ENCODE measurements around the gene REG4.

REG4 gene

DNA sequence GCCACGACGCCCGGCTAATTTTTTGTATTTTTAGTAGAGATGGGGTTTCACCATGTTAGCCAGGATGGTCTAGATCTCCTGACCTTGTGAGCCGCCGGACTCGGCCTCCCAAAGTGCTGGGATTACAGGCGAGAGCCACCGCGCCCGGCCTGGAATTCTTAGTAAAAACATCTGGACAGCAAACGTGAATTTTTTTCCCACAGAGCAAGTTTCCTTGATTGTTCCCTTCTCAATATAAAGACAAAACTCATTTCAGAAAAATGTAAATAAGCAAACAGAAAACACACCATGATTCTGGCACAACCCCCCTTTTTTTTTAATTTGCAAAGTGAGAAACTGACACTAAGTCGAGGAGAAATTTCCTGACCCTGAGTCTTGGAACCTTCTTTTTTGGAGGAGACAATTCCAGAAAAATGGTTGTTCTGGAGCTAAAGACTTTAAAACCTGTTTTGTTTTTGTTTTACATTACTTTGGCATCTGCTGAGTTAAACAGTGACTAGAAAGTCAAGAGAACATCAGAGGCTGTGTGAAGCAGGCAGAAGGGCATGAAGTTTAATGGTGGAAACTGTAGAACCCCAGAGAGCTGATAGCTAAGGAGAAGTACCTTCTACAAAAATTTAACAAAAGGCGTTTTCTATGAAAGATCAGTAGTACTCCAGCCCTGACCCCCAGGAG lies 32.2 kb downstream of the REG4 start:
- no peak for DNase-seq

DNA sequence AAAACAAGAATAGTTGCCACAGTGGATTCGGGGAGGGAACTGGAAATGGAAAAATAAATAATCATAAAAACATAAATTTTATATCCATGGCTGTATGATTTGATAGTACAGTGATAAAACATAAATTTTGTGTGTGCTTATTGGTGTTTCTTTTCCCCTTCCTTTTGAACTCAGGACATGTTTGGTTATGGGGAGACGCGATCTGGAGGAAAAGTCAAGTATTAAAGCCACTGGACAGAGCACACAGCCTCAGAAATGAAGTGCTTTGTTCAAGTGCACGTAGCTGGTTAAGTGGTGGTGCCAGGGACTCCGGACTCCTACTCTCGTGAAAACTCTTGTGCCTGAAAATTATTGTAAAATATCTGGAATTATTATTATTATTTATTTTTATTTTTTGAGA lies 32.9 kb downstream of the REG4 start:
- no peak for DNase-seq

DNA sequence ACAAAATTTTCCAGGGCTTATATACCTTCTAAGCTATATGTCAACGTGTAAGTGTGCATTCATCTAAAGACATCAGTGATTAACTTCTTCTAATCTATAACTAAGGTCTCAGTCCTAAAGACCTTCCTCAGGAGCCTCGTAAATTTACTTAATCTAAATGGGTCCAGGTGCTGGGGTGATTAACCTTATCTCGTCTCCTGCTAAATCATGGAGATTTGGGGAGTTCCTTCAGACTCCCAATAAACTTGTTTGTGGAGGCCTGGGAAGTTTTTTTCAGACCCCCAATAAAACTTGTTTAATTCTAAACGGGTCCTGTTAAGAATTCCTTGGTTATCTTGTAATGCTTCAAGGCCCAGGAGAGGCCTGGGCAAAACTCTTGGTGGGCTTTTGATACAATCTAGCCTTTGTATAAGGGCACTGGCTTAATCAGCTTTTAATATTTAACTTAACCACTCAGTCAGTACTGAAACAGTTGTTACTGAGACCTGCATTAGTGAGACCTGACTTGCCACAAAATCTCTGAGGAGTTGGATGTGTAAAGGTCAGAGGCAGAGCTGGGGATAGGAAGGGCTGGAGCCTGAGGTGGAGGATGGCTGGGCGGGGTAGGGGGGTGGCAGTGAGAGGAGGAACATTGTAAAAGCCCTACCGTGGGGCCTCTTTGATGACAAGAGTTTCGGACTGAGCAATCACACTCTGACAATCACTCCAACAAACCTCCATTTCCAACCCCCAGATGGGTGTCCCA lies 36.3 kb downstream of the REG4 start:
- DNase-seq: no peak

DNA sequence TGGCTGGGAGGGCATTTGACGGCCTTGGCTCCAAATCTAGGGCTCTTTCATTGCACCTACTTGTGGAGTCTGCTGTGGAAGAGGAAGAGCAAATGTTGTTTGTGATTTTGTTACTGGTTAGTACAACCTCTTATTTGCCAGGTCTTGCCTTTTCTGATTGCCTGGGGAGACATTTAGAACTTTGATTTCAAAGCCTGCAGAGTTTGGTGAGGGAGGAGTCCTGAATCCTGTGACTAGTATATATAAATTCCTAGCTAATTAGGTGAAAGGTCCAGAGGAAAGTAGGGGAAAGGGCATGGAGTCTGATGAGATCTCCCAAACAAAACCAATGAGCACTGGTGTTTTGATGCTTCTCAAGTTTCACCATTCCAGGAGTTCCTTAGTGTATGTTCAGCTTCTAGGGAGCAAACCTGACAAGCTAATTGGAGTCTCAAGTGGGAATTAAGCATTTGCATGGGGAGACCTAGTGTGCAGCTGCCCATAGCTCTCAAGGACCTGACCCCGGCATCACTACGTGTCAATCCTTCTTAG lies 37.5 kb downstream of the REG4 start:
- no peak for DNase-seq

DNA sequence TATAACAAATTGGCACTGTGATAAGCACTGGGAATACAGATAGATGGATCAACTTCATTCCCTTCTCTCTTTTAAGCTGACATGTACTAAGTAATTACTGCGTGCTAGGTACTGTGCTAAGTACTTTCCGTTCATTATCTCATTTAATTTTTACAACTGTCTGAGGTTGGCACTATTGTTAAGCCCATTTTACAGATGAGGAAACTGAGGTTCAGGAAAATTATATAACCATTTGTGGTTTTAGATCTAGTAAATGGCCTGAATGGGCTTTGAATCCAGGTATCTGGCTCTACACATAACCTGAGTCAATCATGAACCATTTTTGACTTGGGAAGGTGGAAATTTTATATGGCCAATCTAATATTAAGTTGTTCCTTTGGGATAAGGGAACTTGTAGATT lies 39.0 kb downstream of the REG4 start:
- DNase-seq: no peak

DNA sequence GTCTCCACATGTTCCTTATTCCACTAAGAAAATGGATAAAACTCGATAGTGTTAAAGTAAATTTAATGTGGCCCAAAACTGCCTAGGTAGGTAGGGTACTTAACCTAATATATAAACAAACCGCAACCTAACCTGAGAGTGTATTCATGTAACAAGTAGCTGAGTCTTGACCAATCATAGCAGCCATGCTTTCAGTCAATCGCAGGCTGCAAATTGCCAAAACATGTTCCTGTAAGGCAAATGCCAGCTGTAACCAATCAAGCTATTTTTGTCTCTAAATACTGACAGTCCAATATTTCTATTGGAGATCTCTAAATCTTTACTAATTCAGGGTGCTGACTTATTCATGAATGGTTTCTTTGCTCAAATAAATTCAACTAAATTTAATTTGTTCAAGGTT lies 39.5 kb downstream of the REG4 start:
- DNase-seq: no peak

DNA sequence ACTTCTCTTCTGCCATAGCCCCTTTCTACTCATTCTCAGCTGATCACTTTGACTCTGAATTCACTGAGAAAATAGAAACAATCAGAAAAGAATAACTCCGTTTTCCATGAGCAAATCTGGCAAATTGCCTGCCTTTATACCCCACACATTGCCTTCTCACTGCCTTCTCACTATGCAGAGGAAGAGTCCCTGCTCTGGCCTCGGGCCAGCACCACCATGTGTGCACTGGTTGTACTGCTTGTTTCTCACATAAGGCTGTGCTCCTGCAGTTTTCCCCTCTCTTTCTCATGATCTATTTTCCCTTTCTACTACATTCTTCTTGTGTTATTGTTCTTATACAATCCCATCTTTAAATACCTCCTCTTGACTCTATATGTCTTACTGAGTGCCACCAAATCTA lies 40.2 kb downstream of the REG4 start:
- no peak for DNase-seq

DNA sequence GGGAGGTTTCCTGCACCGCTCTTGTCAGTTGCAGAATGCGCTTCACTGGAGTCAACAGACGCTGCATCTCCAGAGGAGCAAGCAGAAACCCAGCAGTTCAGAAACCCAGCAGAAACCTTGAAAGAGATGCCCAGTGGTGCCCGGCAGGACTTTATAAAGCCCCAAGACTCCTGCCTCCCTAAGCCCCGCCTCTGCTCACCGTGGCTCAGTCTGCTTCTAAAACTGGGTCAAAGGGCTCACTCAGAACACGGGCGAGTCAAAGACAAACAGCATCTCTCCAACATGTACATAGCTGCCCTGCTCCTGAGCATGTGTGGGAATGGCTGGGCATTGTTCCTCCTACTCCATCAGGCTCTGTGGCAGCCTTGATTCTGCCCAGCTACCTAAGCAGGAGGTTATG lies 42.5 kb downstream of the REG4 start, which contains the start of gene HMGCS2:
Gene HMGCS2 (minus strand): TSS at position 128 of the 400 bp plus-strand sequence. CDS start 61 bp downstream, at position 67.
- no peak for DNase-seq

DNA sequence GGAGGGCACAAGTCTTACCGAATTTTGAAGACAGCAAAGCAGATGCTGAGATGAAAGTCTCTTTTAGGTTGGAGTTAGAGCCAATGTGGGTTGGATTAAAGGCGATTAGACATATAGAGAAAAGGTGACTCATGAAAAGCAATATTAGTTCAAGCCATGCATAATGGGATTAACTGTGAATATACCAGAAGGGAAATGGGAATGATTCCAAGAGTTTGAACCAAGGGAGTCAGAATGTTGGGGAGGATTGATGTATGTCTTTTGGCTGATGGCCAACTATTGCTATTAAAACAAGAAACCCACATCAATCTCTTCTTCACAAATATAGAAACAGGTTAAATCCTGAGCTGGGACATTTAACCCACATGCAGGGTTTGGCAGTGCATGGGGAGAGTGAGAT lies 43.8 kb downstream of the REG4 start:
- no peak for DNase-seq

DNA sequence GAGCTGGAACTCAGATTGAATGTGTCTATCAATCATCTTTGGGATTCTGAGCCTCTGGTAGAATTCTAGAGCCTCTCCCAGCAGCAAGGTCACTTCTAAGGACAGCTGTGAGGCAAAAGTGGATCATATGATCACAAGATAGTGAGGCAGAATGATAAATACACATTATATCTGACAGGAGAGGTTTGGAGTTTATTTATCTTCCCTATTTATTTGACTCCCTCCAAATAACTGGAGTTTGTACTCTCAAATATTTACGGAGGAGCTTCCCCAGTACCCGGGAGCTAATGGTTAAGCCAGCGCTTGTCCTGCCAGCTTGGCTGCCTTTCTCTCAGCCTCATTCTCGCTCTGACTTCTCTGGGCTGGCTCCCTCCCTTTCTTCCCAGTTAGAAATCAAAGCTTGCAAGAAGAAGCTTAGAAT lies 44.9 kb downstream of the REG4 start:
- DNase-seq: no peak

DNA sequence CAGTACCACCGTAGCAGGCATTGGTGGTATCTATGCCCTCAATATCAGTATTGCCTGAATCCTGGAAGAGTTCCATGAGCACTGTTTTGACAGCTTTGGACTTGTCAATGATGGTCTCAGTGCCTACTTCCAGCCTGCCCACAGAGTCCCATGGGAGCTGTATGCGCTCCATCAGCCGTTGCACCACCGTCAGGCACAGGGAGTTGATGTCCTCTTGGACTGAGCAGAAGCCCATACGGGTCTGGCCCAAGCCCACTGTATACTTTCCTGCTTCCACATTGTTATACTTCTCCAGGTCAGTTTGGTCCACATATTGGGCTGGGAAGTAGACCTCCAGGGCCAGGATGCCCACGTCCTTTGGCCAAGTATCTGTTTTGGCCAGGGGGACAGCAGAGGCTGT lies 47.0 kb downstream of the REG4 start:
- no peak for DNase-seq

DNA sequence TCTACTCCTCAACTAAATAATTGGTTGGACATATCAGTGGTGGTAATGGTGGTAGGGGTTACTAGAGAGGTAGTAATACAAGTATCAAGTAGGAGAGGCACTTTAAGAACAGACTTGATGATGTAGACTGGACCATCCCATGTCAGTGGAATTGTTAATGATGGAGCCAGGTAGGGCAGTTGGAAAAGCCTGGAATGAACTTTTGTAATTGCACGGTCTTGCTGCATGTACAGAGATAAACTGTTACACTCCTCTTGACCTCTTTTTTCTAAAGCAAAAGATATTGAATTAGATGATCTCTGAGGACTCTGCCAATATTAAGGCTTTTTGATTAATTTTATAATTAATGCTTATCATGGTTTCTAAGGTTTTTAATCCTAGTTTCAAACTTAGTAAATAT lies 48.3 kb downstream of the REG4 start:
- DNase-seq: no peak

DNA sequence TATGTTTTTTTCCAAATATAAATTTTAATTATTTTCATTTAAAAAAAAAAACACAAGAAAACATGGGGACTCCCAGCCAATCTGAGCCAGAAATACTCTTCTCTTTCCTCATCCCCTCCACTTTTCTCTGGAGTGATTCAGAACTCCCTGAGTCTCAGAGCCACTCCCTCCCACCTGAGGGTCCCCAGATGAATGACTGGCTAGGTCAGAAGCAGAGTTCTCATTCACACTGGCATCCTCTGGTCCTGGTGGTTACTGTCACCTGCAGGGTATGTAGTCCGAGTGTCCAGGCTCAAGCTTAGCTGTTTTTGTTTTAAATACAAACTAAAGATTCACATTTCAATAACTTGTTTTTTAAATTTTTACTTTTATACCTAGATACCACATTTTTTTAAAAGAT lies 48.9 kb downstream of the REG4 start:
- DNase-seq: no peak

DNA sequence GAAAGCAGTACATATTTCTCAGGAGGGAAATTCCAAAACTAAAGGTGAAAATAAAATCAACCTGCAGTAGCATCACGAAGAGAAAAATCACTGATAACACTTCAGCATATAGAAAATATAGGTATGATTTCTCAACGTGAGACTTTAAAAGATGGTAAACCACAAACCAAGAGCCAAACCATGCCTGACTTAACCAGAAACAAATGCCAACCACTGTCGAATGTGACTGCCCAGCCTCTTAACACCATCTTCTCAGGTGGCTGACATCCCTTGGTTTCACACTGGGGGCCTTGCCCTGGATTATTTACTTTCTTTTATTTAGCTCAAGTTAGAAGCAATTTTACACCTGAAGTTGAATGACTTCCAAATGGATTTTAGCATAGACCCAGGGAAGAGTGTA lies 52.7 kb downstream of the REG4 start:
- no peak for DNase-seq

DNA sequence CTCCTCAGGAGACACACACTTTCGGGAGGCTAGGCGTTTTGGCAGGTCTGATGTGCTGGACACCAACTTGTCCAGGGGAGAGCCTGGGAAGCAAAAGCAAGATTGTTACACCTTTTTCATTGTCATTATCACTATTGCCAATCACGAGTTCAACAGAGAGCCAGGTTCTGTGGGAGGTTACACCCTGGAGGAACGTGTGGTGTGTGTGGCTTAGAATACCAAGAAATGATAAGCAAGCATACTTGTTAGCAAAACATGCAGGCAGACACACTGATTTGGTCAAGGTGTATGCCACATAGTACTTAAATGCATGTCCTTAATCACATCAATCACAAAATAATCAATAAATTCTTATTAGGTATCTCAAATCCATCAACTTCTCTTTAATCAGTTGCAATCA lies 58.7 kb downstream of the REG4 start:
- DNase-seq: no peak

DNA sequence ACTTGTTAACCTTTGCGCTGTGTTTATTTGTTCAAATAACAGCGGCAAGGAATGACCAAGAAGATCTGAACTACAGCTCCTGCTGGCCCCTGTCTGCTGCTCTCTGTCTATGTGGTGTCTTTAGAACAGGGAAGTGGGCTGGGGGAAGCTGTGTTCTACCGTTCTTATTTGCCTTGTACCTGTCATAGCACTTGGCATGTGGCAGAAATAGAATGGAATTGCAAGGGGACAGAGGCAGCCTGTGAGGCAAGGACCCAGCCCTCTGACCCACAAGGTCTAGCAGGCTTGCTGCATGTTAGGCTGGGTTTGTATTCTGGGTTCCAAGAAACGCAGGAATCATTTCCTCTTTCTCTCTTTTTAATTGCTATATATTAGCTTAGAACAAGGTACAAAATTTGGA lies 63.2 kb downstream of the REG4 start:
- no peak for DNase-seq

DNA sequence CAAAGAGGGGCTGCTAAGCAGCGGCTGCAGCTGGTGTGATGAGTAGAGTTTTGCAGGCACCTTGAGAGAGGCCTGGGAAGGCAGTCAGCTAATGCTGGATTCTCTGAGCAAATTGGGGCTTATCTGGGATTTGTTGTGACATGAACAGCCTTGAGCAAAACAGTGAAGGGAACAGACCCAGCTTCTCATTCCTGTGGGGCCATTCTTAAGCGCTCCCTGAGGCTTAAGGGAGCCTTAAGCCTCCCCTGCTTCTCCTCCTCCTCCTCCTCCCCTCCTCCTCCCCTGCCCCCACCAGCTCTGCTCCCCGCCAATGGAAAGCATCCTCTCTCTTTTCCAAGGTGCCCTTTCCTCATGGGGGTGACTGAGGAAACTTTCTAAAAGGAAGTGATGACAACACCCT lies 63.8 kb downstream of the REG4 start:
- DNase-seq: no peak

DNA sequence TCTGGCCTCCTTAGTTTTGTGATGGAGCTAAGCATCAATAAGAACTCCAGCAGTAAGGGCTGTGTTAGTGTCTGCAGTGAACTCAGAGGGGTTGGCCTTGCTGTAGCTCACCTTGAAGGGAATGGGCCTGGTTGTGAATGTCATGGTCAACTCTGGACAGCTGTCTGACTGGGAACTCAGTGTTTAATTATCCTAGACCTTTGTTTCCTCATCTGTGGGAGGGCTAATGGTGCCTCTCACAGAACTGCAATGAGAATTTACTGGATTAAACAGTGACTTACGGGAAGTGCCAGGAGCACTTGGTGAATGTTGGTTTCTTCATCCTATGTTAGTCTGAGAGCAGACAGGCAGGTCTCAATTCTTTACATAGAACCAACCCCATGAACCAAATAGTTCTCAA lies 66.2 kb downstream of the REG4 start:
- no peak for DNase-seq

DNA sequence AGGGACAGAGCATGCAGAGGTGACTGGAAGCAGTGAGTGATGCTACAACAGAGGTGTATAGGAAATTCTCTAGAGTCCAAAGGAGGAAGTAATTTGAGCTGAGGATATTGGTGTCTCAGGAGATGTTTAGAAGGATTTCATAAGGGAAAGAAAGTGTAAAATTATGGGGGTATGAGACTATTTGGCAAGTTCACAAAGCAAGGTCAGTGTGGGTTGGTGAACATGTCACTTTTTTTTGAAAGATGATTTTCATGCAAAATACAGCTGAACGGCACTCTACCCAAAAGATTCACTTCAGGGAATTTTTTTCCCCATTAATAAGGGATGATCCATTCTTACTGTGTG lies 66.7 kb downstream of the REG4 start:
- no peak for DNase-seq
